ENCODE data around the gene EFHC1. TPM values are rescaled to one million over a fixed set of nuclear protein-coding genes. Genes with fewer than 3 reads are reported as not detected.

Gene EFHC1
- total RNA-seq, 1 experiment from 2014 or later: 24.6 TPM

DNA sequence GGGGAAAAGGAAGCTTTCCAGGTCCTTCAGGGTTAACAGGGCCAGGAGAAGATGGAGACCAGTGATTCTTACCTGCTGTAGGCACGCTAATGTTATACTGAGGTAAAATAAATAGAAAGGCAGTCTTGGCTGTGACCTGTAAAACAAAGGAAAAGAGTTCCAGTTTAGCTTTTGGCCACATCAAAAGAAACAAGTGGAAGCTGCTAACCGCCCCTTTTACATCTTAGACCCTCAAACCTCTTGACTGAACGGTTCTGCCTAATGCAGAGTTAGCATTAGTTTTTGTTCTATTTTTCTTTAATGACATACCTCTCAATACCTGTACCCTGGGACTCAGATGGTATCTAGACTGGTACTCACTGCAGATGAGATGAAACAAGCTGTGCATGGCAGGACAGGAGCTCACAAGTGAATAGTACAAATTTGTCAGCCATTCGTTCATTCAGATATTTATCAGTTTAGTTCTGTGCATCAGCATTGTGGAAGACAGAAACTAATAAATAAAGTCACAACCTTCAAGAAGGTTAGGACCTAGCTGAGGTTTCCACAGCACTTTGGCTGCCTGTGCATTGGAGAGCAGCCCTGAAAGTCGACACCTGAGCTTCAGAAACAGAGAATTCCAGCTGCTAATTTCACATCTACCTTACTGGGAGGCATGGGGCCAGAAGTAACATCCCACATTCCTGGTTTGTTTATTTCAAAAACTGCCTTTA, 115.7 kb downstream of the EFHC1 start:
- no peaks in the 10 kb centered on the region for H3K9me3 ChIP-seq (ENCODE audit: control insufficient read depth, insufficient read depth, low read depth, low read length)
- ChIA-PET CTCF (interaction anchor here (0.7 kb wide), 1 partner anchor 50 kb away, joined by 3 read pairs; no protein-coding TSS in a partner anchor), POLR2A (interaction anchor here (0.6 kb wide), 2 partner anchors 13 to 117 kb away, joined by 3 to 4 read pairs; no protein-coding TSS in a partner anchor)
- DNase-seq (ENCODE audit: low read depth, low spot score) (no peak), ATAC-seq (no peak)
- no TSS peak for BruUV-seq (replicated peaks)
- no peak for TF ChIP-seq POLR2AphosphoS5 (IDR thresholded peaks at IDR 0.05; ENCODE audit: low read depth, low read length)
- no peak for TF ChIP-seq SIN3A (IDR thresholded peaks at IDR 0.05; ENCODE audit: borderline replicate concordance, insufficient read depth, low read depth, low read length)
- TF ChIP-seq, protein P1, sequence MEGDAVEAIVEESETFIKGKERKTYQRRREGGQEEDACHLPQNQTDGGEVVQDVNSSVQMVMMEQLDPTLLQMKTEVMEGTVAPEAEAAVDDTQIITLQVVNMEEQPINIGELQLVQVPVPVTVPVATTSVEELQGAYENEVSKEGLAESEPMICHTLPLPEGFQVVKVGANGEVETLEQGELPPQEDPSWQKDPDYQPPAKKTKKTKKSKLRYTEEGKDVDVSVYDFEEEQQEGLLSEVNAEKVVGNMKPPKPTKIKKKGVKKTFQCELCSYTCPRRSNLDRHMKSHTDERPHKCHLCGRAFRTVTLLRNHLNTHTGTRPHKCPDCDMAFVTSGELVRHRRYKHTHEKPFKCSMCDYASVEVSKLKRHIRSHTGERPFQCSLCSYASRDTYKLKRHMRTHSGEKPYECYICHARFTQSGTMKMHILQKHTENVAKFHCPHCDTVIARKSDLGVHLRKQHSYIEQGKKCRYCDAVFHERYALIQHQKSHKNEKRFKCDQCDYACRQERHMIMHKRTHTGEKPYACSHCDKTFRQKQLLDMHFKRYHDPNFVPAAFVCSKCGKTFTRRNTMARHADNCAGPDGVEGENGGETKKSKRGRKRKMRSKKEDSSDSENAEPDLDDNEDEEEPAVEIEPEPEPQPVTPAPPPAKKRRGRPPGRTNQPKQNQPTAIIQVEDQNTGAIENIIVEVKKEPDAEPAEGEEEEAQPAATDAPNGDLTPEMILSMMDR (IDR thresholded peaks at IDR 0.05): no peak
- no peak for TF ChIP-seq TCF7L2 (IDR thresholded peaks at IDR 0.05; ENCODE audit: low read depth, low read length)
- TF ChIP-seq, protein P2, sequence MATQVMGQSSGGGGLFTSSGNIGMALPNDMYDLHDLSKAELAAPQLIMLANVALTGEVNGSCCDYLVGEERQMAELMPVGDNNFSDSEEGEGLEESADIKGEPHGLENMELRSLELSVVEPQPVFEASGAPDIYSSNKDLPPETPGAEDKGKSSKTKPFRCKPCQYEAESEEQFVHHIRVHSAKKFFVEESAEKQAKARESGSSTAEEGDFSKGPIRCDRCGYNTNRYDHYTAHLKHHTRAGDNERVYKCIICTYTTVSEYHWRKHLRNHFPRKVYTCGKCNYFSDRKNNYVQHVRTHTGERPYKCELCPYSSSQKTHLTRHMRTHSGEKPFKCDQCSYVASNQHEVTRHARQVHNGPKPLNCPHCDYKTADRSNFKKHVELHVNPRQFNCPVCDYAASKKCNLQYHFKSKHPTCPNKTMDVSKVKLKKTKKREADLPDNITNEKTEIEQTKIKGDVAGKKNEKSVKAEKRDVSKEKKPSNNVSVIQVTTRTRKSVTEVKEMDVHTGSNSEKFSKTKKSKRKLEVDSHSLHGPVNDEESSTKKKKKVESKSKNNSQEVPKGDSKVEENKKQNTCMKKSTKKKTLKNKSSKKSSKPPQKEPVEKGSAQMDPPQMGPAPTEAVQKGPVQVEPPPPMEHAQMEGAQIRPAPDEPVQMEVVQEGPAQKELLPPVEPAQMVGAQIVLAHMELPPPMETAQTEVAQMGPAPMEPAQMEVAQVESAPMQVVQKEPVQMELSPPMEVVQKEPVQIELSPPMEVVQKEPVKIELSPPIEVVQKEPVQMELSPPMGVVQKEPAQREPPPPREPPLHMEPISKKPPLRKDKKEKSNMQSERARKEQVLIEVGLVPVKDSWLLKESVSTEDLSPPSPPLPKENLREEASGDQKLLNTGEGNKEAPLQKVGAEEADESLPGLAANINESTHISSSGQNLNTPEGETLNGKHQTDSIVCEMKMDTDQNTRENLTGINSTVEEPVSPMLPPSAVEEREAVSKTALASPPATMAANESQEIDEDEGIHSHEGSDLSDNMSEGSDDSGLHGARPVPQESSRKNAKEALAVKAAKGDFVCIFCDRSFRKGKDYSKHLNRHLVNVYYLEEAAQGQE (IDR thresholded peaks at IDR 0.05; ENCODE audit: insufficient read depth in 1 of 2, low read depth in 2 of 2, low read length in 1 of 2): no peak
- in situ Hi-C loops (cut with HindIII; ENCODE audit: low pct_unique_long_range_greater_than_20kb, low sequenced_read_pairs): no loop called here
- no peaks in the 10 kb centered on the region for H3K27me3 ChIP-seq (ENCODE audit: control insufficient read depth, insufficient read depth, low read length)
- H3K4me3 ChIP-seq (ENCODE audit: low read depth in 2 of 2, low read length in 2 of 2): no peak overlapping the region
- peaks cover 2% of the 10 kb centered on the region; the same call in 1 of the 2 replicates for H3K36me3 ChIP-seq (ENCODE audit: control insufficient read depth, insufficient read depth, low read length)
- peaks cover 45% of the 10 kb centered on the region for H3K4me1 ChIP-seq (ENCODE audit: control insufficient read depth, insufficient read depth, low read length)
- intact Hi-C loops (cut with micrococcal nuclease; ENCODE audit: unreplicated experiment): no loop called here
- H3K27ac ChIP-seq (ENCODE audit: low read length): no peak overlapping the region; the same call in 1 of the 2 replicates

DNA sequence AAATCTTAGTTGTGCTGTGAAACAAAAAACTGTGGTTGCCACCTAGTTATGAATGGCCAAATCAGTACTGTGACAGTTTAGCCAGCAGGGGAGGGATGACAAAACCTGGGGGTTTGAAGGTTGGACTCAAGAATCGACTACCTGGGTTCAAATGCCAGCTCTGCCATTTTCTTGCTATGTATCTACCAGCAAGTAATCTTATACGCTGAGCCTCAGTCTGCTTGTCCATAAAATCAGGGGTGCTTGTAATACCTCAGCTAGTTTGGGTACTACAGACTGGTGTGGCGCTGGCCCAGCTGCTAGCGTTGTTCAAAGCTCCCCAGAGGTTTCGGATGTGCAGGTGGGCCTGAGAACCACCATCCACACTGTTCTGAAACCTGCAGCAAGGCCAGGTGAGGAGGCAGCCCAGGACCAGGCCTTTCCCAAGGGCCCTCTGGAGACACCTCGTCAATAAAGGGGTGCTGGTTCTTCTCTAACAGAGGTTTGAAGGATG, 116.3 kb downstream of the EFHC1 start:
- in situ Hi-C loops (cut with HindIII; ENCODE audit: low pct_unique_long_range_greater_than_20kb, low sequenced_read_pairs): no loop called here
- Histone ChIP-seq H3K4me3 (ENCODE audit: low read depth in 2 of 2, low read length in 2 of 2) (no peak overlapping the region), H3K9me3 (ENCODE audit: control insufficient read depth, insufficient read depth, low read depth, low read length) (no peaks in the 10 kb centered on the region), H3K36me3 (ENCODE audit: control insufficient read depth, insufficient read depth, low read length) (peaks cover 2% of the 10 kb centered on the region; the same call in 1 of the 2 replicates), H3K27me3 (ENCODE audit: control insufficient read depth, insufficient read depth, low read length) (no peaks in the 10 kb centered on the region), H3K27ac (ENCODE audit: low read length) (peak overlapping the region; percentile 55; the same call in 1 of the 2 replicates), H3K4me1 (ENCODE audit: control insufficient read depth, insufficient read depth, low read length) (peaks cover 51% of the 10 kb centered on the region)
- ATAC-seq (no peak), DNase-seq (ENCODE audit: low read depth, low spot score) (no peak)
- BruUV-seq (replicated peaks): no TSS peak
- CTCF ChIA-PET: no interaction called here
- intact Hi-C loops (cut with micrococcal nuclease; ENCODE audit: unreplicated experiment): no loop called here
- TF ChIP-seq, protein P1 (IDR thresholded peaks at IDR 0.05): no peak
- TF ChIP-seq POLR2AphosphoS5 (IDR thresholded peaks at IDR 0.05; ENCODE audit: low read depth, low read length) (no peak), TCF7L2 (IDR thresholded peaks at IDR 0.05; ENCODE audit: low read depth, low read length) (no peak), SIN3A (IDR thresholded peaks at IDR 0.05; ENCODE audit: borderline replicate concordance, insufficient read depth, low read depth, low read length) (no peak)
- TF ChIP-seq, protein P2 (IDR thresholded peaks at IDR 0.05; ENCODE audit: insufficient read depth in 1 of 2, low read depth in 2 of 2, low read length in 1 of 2): no peak
- POLR2A ChIA-PET: interaction anchor here (0.5 kb wide), 1 partner anchor 12 kb away, joined by 9 read pairs; no protein-coding TSS in a partner anchor

All from Panc1 (cell line).